ENCODE measurements around the gene S100PBP. TPM values are rescaled to one million over a fixed set of nuclear protein-coding genes. Genes with fewer than 3 reads are reported as not detected.
A peak's percentile ranks its signal among the peaks of the same experiment; 100 is the strongest.

Gene S100PBP
- total RNA-seq, 1 donor from 2014 or later: 53.8 TPM

- no peak overlapping the region for H3K4me3 Mint-ChIP-seq
- no peak overlapping the region for H3K27ac Mint-ChIP-seq
- H3K4me1 Mint-ChIP-seq (ENCODE audit: unreplicated experiment): peaks cover 14% of the 10 kb centered on the region
- H3K36me3 Mint-ChIP-seq: no peaks in the 10 kb centered on the region
- DNase-seq (ENCODE audit: extremely low spot score, unreplicated experiment): no peak
- peaks cover 70% of the 10 kb centered on the region for H3K27me3 Mint-ChIP-seq
- TF ChIP-seq, protein P1, sequence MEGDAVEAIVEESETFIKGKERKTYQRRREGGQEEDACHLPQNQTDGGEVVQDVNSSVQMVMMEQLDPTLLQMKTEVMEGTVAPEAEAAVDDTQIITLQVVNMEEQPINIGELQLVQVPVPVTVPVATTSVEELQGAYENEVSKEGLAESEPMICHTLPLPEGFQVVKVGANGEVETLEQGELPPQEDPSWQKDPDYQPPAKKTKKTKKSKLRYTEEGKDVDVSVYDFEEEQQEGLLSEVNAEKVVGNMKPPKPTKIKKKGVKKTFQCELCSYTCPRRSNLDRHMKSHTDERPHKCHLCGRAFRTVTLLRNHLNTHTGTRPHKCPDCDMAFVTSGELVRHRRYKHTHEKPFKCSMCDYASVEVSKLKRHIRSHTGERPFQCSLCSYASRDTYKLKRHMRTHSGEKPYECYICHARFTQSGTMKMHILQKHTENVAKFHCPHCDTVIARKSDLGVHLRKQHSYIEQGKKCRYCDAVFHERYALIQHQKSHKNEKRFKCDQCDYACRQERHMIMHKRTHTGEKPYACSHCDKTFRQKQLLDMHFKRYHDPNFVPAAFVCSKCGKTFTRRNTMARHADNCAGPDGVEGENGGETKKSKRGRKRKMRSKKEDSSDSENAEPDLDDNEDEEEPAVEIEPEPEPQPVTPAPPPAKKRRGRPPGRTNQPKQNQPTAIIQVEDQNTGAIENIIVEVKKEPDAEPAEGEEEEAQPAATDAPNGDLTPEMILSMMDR (conservative IDR thresholded peaks at IDR 0.05): peak; percentile 2
- H3K9me3 Mint-ChIP-seq: no peaks in the 10 kb centered on the region
Observed at GRCh38 chr1:32886828-32887414, 69.5 kb downstream of the S100PBP start.

DNA sequence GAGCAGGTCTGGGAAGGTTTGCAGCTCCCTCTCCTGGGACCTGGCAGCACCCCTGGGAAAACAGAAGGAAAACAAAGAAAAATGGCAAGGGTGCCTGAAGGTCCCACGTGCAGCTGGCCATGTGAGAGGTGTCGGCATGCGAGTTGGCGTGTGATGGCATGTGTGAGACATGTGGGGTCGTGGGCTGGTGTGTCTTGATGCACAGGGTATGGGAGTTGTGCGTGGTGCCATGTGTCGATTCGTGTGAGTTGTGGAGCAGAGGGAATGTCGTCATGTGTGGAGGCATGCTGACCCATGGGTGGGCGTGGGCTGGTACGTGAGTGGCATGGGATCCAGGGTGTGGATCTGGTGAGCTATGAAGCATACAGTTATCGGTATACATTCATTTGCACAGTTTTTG, 70.2 kb downstream of the S100PBP start:
- H3K9me3 Mint-ChIP-seq: no peaks in the 10 kb centered on the region
- TF ChIP-seq, protein P1 (conservative IDR thresholded peaks at IDR 0.05): no peak
- no peak for DNase-seq (ENCODE audit: extremely low spot score, unreplicated experiment)
- peak overlapping the region; percentile 44 for H3K4me3 Mint-ChIP-seq
- H3K36me3 Mint-ChIP-seq: no peaks in the 10 kb centered on the region
- H3K4me1 Mint-ChIP-seq (ENCODE audit: unreplicated experiment): peaks cover 19% of the 10 kb centered on the region
- no peak overlapping the region for H3K27ac Mint-ChIP-seq
- H3K27me3 Mint-ChIP-seq: peaks cover 77% of the 10 kb centered on the region

DNA sequence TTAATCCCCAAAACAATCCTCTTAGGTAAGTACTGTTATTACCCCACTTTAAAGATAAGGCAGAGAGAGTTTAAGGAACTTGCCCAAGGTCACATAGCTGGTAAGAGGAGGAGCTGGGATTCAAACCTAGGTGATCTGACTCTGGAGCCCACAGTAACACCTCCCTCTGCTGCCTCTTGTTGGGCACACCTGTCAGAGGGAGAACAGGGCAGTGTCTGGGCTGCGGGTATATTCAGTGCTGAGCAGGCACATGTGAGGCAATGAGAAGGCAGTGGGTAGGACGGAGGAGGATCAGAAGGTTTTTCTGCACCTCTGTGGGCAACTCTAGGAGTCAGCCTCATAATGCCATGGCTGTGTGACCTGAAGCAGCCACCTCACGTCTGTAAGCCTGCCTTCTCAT, 70.7 kb downstream of the S100PBP start:
- no peak for DNase-seq (ENCODE audit: extremely low spot score, unreplicated experiment)
- Mint-ChIP-seq H3K9me3 (no peaks in the 10 kb centered on the region), H3K36me3 (no peaks in the 10 kb centered on the region), H3K4me1 (ENCODE audit: unreplicated experiment) (peaks cover 20% of the 10 kb centered on the region), H3K4me3 (no peak overlapping the region), H3K27me3 (peaks cover 78% of the 10 kb centered on the region), H3K27ac (no peak overlapping the region)
- TF ChIP-seq, protein P1 (conservative IDR thresholded peaks at IDR 0.05): no peak

GRCh38 chr1:32888677-32889420, 71.4 kb downstream of the S100PBP start:
- no peaks in the 10 kb centered on the region for H3K36me3 Mint-ChIP-seq
- peaks cover 20% of the 10 kb centered on the region for H3K4me1 Mint-ChIP-seq (ENCODE audit: unreplicated experiment)
- no peak for DNase-seq (ENCODE audit: extremely low spot score, unreplicated experiment)
- H3K4me3 Mint-ChIP-seq: no peak overlapping the region
- TF ChIP-seq, protein P1 (conservative IDR thresholded peaks at IDR 0.05): no peak
- H3K27ac Mint-ChIP-seq: no peak overlapping the region
- H3K9me3 Mint-ChIP-seq: no peaks in the 10 kb centered on the region
- H3K27me3 Mint-ChIP-seq: peaks cover 72% of the 10 kb centered on the region

DNA sequence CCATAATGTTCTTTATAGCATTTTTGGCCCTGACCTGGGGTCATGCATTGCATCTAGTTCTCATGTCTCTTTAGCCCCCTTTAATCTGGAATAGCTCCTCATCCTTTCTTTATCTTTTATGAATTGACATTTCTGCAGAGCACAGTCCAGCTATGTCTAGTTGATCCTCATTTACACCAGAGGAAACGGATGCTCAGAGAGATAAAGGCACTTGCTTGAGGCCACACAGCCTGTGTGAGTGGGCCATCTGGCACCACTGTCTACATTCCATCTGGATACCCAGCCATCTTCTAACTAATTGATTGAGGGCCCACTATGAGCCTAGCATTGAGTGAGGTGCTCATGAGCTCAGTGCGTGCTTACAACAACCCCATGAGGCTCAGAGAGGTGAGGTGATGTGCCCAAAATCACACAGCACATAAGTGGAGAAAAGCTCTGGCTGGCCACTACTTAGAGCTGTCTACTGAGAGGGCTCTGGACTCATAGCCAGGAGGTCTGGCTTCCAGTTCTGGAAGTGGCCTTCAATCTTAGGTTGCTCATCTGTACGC, 72.4 kb downstream of the S100PBP start:
- peaks cover 67% of the 10 kb centered on the region for H3K27me3 Mint-ChIP-seq

More for the DNA sequence above, 72.4 kb downstream of the S100PBP start:
- no peak for DNase-seq (ENCODE audit: extremely low spot score, unreplicated experiment)
- Mint-ChIP-seq H3K4me3 (no peak overlapping the region), H3K4me1 (ENCODE audit: unreplicated experiment) (peaks cover 20% of the 10 kb centered on the region), H3K36me3 (no peaks in the 10 kb centered on the region), H3K9me3 (no peaks in the 10 kb centered on the region), H3K27ac (no peak overlapping the region)
- TF ChIP-seq, protein P1 (conservative IDR thresholded peaks at IDR 0.05): no peak

Measured in type B pancreatic cell (in vitro differentiated cells).